Left ventricle myocardium inferior (tissue), 1 donor: ENCODE data around the gene ASXL3. TPM values are rescaled to one million over a fixed set of nuclear protein-coding genes. Genes with fewer than 3 reads are reported as not detected.

Experiments
- DNase-seq: peaks from one replicate; pipeline ENCODE4 v3.0.0-alpha.2; 2020
- H3K27ac ChIP-seq: fragments of 200-600 bp; replicated peaks from 2 replicates; pipeline ENCODE4 v1.8.0; 2021
- H3K27me3 ChIP-seq: fragments of 200-600 bp; 2 replicates; pipeline ENCODE4 v1.8.0; 2021; ENCODE audit warnings: low read depth
- H3K36me3 ChIP-seq: fragments of 200-600 bp; 2 replicates; pipeline ENCODE4 v1.8.0; 2021
- H3K4me1 ChIP-seq: fragments of 200-600 bp; 2 replicates; pipeline ENCODE4 v1.8.0; 2021
- H3K4me3 ChIP-seq: fragments of 200-600 bp; 2 replicates; pipeline ENCODE4 v1.8.0; 2021; ENCODE audit warnings: mild to moderate bottlenecking, moderate library complexity
- H3K9me3 ChIP-seq: fragments of 200-600 bp; replicated peaks from 2 replicates; pipeline ENCODE4 v1.8.0; 2021
- CTCF ChIP-seq: fragments of 200-600 bp; IDR thresholded peaks from 2 replicates; pipeline ENCODE4 v1.8.0; 2021; ENCODE audit warnings: antibody characterized with exemption, mild to moderate bottlenecking, borderline replicate concordance
- intact Hi-C: fragments of 100-400 bp; cut with micrococcal nuclease; formaldehyde crosslinking; loops from one replicate; pipeline ENCODE4 v1.11.0; 2022
- total RNA-seq: library from RNA; stranded (reverse); fragmentation: NEBNext Ultra II Directional; extraction: Animal tissue kit (Norgen Biotek cat#: 25700); gene quantifications from one replicate; pipeline ENCODE4 v1.2.1, GENCODE V29; 2021
- donor health status: DM: no; HTN: yes; CAD: no; lungs with severe emphysema.

The ASXL3 gene
- total RNA-seq, 1 donor from 2014 or later: 6.7 TPM

DNA sequence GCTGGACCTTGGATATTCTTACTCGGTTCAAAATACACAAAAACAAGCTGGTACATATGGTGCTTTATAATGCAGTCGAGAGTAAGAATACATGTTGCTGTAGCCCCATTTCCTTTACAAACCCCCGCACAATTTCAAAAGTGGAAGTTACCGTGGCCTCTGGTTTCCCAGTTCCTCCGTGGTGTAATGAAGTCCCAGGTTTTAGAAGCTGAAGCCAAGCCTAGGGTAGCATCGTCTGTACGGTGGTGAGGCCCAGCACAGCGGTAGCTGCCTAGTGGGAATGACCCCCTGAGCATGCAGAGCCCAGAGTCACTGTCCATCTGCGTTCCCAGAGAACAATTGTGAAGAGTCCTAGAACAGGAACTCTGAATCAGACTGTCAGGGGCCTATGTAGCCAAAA, 171.8 kb downstream of the ASXL3 start:
- no peaks in the 10 kb centered on the region for H3K27me3 ChIP-seq
- no peak overlapping the region for H3K27ac ChIP-seq
- DNase-seq: no peak
- intact Hi-C loops: no loop called here
- no peaks in the 10 kb centered on the region for H3K4me1 ChIP-seq
- H3K9me3 ChIP-seq: no peaks in the 10 kb centered on the region
- no peak for TF ChIP-seq CTCF
- peaks cover under 1% of the 10 kb centered on the region for H3K36me3 ChIP-seq
- no peak overlapping the region for H3K4me3 ChIP-seq

- TF ChIP-seq CTCF: no peak
- Histone ChIP-seq H3K27me3 (no peaks in the 10 kb centered on the region), H3K36me3 (no peaks in the 10 kb centered on the region), H3K27ac (no peak overlapping the region), H3K9me3 (no peaks in the 10 kb centered on the region), H3K4me3 (no peak overlapping the region), H3K4me1 (no peaks in the 10 kb centered on the region)
- no peak for DNase-seq
- intact Hi-C loops: no loop called here
These were observed 172.3 kb downstream of the ASXL3 start for GRCh38 chr18:33750366-33750765.

DNA sequence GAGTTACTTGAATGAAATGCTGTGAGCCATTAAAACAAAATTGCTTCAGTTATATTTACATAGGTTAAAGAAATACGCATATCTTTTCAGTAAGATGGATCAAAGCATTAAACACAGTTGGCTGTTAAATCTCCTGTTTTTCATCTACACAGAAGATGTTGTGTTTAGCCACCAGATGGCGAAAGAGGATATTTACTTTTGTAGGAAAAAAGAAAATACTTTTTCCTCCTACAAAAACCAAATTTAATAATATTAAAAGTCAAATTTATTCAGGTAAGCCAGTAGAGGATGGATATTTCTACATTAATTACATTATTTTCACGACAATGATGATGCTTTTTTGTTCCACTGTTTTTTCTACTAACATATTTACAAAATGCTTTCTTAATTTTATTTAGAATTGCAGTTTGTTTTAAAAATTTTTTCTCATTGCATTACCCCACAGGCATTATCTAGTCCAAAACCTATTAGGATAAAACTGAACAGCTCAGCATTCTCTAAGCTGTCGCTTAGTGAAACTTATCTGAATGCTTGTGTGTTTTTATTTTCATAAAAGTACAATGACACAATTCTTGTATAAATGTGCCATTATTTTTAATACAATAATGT, 173.7 kb downstream of the ASXL3 start:
- no peaks in the 10 kb centered on the region for H3K36me3 ChIP-seq
- H3K4me1 ChIP-seq: no peaks in the 10 kb centered on the region
- intact Hi-C loops: no loop called here
- no peak overlapping the region for H3K4me3 ChIP-seq
- no peaks in the 10 kb centered on the region for H3K9me3 ChIP-seq
- no peaks in the 10 kb centered on the region for H3K27me3 ChIP-seq
- H3K27ac ChIP-seq: no peak overlapping the region
- no peak for DNase-seq
- TF ChIP-seq CTCF: peak; percentile 52

DNA sequence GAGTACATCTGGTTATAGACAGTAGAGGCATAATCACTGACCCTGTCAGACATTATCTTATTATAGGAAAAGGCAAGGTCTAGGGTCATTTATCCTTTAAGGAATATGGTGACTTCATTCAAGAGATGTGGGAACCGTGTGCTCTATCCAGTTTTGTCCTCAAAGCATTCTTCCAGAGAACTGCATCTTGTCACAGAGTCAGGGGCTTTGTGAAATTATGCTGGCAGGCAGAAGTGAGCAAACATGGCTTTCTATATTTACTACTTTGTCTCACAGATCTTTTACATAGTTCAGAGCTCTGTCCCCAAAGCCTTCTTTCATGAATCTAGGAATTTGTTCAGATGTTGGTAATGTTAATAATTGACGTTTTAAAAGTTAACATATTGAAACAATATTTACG, 177.4 kb downstream of the ASXL3 start:
- Histone ChIP-seq H3K27me3 (no peaks in the 10 kb centered on the region), H3K4me1 (no peaks in the 10 kb centered on the region), H3K27ac (no peak overlapping the region), H3K9me3 (no peaks in the 10 kb centered on the region), H3K4me3 (no peak overlapping the region), H3K36me3 (no peaks in the 10 kb centered on the region)
- TF ChIP-seq CTCF: no peak
- DNase-seq: no peak
- intact Hi-C loops: no loop called here

- intact Hi-C loops: no loop called here
- no peak overlapping the region for H3K4me3 ChIP-seq
- H3K9me3 ChIP-seq: no peaks in the 10 kb centered on the region
- no peak for TF ChIP-seq CTCF
- H3K36me3 ChIP-seq: no peaks in the 10 kb centered on the region
- no peak overlapping the region for H3K27ac ChIP-seq
- no peaks in the 10 kb centered on the region for H3K27me3 ChIP-seq
- no peak for DNase-seq
- no peaks in the 10 kb centered on the region for H3K4me1 ChIP-seq
These were observed 178.0 kb downstream of the ASXL3 start for GRCh38 chr18:33755931-33756560.
